Bronchial epithelial cell (primary cell): Measurements from ENCODE around the gene MRM2. TPM values are rescaled to one million over a fixed set of nuclear protein-coding genes. Genes with fewer than 3 reads are reported as not detected.

Experiments used
- DNase-seq: peaks from one replicate; pipeline ENCODE4 v3.0.0-alpha.2; 2010; ENCODE audit warnings: low read depth
- FAIRE-seq: peaks from 2 replicates; lab custom pipeline; 2011; peaks lifted over from hg19 to GRCh38; lab: Jason Lieb, UNC
- H3K27me3 ChIP-seq: 2 replicates; pipeline ENCODE4 v1.5.1; 2011; ENCODE audit warnings: low read length; ENCODE audit not compliant: control insufficient read depth, insufficient read depth
- H3K36me3 ChIP-seq: 2 replicates; pipeline ENCODE4 v1.5.1; 2011; ENCODE audit warnings: low read length; ENCODE audit not compliant: control insufficient read depth, insufficient read depth
- H3K4me3 ChIP-seq: 2 replicates; pipeline ENCODE4 v1.5.1; 2011; ENCODE audit warnings: mild to moderate bottlenecking, low read depth, low read length, control low read depth
- CTCF ChIP-seq: IDR thresholded peaks from 2 replicates; pipeline ENCODE4 v1.5.1; 2011; ENCODE audit warnings: mild to moderate bottlenecking, moderate library complexity, low read length, control low read depth, inconsistent platforms; ENCODE audit not compliant: insufficient read depth, severe bottlenecking
- total RNA-seq: library from RNA; depleted of rRNA; stranded (reverse); fragments of >200 nt; gene quantifications from 2 replicates; pipeline ENCODE4 v1.2.1, GENCODE V29; 2014

Gene MRM2
- total RNA-seq, 1 donor from 2014 or later: 21.1 TPM

GRCh38 chr7:2287745-2288144 lies 45.7 kb upstream of the MRM2 start:
- FAIRE-seq (no peak), DNase-seq (no peak)
- H3K36me3 ChIP-seq: no peaks in the 10 kb centered on the region
- H3K4me3 ChIP-seq: no peak overlapping the region
- no peaks in the 10 kb centered on the region for H3K27me3 ChIP-seq
- TF ChIP-seq CTCF: no peak

GRCh38 chr7:2283074-2283473 lies 41.1 kb upstream of the MRM2 start:
- TF ChIP-seq CTCF: no peak
- Histone ChIP-seq H3K4me3 (no peak overlapping the region), H3K36me3 (no peaks in the 10 kb centered on the region), H3K27me3 (no peaks in the 10 kb centered on the region)
- no peak for FAIRE-seq
- no peak for DNase-seq

- H3K4me3 ChIP-seq: no peak overlapping the region
- no peaks in the 10 kb centered on the region for H3K27me3 ChIP-seq
- DNase-seq (no peak), FAIRE-seq (no peak)
- H3K36me3 ChIP-seq: no peaks in the 10 kb centered on the region
- TF ChIP-seq CTCF: no peak
Observed at GRCh38 chr7:2282185-2282751, 40.3 kb upstream of the MRM2 start.

- TF ChIP-seq CTCF: no peak
- no peak overlapping the region for H3K4me3 ChIP-seq
- no peak for FAIRE-seq
- no peaks in the 10 kb centered on the region for H3K36me3 ChIP-seq
- no peak for DNase-seq
- no peaks in the 10 kb centered on the region for H3K27me3 ChIP-seq
Observed at GRCh38 chr7:2281541-2281940, 39.5 kb upstream of the MRM2 start.

GRCh38 chr7:2280424-2280823 lies 38.4 kb upstream of the MRM2 start:
- TF ChIP-seq CTCF: no peak
- no peaks in the 10 kb centered on the region for H3K36me3 ChIP-seq
- FAIRE-seq (no peak), DNase-seq (no peak)
- no peaks in the 10 kb centered on the region for H3K27me3 ChIP-seq
- H3K4me3 ChIP-seq: no peak overlapping the region

- DNase-seq (no peak), FAIRE-seq (no peak)
- H3K36me3 ChIP-seq: no peaks in the 10 kb centered on the region
- no peaks in the 10 kb centered on the region for H3K27me3 ChIP-seq
- H3K4me3 ChIP-seq: no peak overlapping the region
- TF ChIP-seq CTCF: no peak
Observed at GRCh38 chr7:2279896-2280295, 37.9 kb upstream of the MRM2 start.
